Mononuclear cell (primary cell): ENCODE data around the gene TMEM169. TPM values are rescaled to one million over a fixed set of nuclear protein-coding genes. Genes with fewer than 3 reads are reported as not detected.
"Not testable (repeated sequence)": the region's sequence is repeated elsewhere in the genome, so short reads cannot be mapped to it uniquely, and the experiment has no call there.

Experiments used
- H3K27me3 ChIP-seq: 2 replicates; pipeline ENCODE4 v1.6.0; 2011; ENCODE audit warnings: low read length, control low read depth; ENCODE audit not compliant: insufficient read depth
- H3K4me1 ChIP-seq: 2 replicates; pipeline ENCODE4 v1.5.1; 2011; ENCODE audit warnings: mild to moderate bottlenecking, low read length, control low read depth; ENCODE audit not compliant: insufficient read depth
- H3K4me3 ChIP-seq: 2 replicates; pipeline ENCODE4 v1.5.1; 2011; ENCODE audit warnings: mild to moderate bottlenecking, low read length, moderate library complexity
- H3K9me3 ChIP-seq: 2 replicates; pipeline ENCODE4 v1.5.1; 2011; ENCODE audit warnings: low read depth, mild to moderate bottlenecking, control low read depth, low read length
- total RNA-seq: library from RNA; depleted of rRNA; stranded (reverse); fragments of >200 nt; gene quantifications from one replicate; pipeline ENCODE4 v1.2.3, GENCODE V29; 2012

The TMEM169 gene
- total RNA-seq, 1 donor = 0.42 TPM

DNA sequence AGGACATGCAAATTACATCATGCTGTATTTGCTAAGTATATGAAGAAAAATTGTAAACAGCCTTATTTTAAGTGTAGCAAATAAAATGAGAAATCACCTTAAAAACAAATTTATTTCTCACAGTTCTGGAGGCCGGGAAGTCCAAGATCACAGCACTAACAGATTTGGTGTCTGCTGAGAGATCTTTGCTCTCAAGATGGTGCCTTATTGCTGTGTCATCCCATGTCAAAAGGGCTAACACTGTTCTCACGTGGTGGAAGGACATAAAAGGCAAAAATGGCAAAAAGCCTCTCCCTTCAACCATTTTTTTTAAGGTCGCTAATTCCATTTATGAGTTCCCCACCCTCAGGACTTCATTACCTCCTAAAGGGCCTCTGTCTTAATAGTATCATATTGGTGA, 39.5 kb downstream of the TMEM169 start:
- peaks cover 12% of the 10 kb centered on the region for H3K4me1 ChIP-seq
- H3K4me3 ChIP-seq = no peak overlapping the region
- no peaks in the 10 kb centered on the region for H3K27me3 ChIP-seq
- no peaks in the 10 kb centered on the region for H3K9me3 ChIP-seq

DNA sequence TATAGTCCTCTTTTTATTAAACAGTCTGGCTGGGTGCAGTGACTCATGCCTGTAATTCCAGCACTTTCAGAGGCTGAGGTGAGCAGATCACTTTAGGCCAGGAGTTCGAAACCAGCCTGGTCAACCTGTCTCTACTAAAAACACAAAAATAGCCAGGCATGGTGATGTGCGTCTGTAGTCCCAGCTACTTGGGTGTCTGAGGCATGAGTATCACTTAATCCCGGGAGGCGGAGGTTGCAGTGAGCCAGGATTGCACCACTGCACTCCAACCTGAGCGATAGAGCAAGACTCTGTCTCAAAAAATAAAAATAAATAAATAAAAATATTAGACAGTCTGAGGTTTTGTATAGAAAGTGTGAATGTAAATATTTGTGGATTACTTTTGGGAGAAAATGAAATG, 45.2 kb downstream of the TMEM169 start:
- peaks cover 4% of the 10 kb centered on the region for H3K4me1 ChIP-seq
- no peak overlapping the region for H3K4me3 ChIP-seq
- H3K27me3 ChIP-seq = no peaks in the 10 kb centered on the region
- H3K9me3 ChIP-seq = no peaks in the 10 kb centered on the region

DNA sequence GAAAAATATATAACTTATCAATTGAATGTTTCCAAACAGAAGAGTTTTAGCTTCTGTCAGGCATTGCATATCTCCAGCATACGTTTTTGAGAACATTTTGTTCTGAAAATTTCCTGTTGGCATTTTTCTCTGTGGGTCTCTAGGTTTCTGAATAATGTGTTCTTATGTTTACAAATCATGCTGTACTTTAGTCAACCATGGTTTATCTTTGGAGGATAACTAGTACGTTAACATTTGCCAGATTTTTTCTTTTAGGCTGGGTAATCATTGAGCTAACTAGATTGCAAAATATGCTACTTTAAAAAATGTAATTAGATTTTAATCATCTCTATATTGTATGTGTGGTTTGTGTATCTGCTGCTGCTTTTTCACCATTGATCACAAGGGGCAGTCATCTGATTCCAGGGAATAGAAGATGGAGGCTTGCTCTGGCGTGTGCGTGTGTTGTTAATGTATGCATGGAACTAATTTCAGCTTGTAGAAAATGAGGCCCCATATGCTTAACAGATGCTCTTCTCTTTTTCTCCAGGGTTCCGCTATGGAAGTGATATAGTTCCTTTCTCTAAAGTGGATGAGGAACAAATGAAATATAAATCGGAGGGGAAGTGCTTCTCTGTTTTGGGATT, 48.7 kb downstream of the TMEM169 start:
- Histone ChIP-seq H3K27me3 (no peaks in the 10 kb centered on the region), H3K4me1 (peaks cover 4% of the 10 kb centered on the region), H3K4me3 (no peak overlapping the region), H3K9me3 (no peaks in the 10 kb centered on the region)

DNA sequence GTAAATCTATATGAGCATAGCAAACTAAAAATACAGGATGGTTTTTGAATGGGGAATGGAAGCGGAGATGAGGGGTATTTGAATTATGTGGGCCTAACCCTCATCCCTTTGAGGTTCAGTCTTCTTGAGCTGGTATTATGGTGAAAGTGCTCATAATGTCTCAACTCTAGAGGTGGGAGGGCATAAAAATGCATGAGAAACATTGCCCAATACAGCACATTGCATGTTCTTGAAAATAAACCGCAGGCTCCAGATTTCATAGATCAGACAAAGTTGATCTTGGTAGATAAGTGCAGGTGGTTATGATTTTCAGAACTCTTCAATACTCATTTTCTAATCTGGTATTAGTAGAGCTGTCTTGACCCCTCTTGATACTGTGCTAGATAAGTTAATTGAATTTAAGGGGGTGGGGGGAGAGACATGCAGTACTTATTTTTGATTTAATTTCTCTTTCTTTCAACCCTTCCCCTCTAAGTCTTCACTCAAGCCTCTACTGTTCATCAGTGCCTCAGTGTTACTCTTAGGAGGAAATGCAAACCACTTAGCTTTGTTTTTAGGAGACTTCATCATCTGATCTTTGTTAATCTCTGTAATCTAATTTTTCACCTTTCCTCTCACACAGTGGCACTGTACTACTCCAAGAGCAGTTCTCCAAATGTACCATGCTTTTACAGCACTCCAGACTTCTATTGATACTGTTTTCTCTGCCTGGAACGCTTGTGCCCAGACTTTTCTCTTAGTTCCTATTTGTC, 49.6 kb downstream of the TMEM169 start:
- H3K4me1 ChIP-seq = peaks cover 4% of the 10 kb centered on the region
- H3K9me3 ChIP-seq = no peaks in the 10 kb centered on the region
- H3K4me3 ChIP-seq = no peak overlapping the region
- no peaks in the 10 kb centered on the region for H3K27me3 ChIP-seq

DNA sequence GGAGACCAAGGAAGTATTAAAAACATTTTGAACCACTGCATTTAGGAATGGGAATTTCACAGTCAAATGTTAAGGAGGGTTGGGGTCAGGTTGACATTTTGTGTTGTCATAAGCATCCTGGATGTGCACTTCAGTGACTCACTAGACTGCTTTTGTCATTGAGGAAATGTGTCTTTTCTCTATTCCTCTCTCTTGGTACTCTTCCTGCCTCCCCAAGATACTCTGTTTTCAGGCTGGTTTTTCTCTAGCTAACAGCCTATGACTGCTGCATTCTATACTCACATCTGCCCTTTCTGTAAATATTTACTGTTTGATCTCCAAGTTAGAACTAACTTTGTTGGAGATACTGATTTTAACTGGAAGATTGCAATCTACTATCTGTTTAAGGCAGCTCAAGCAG, 50.9 kb downstream of the TMEM169 start:
- H3K9me3 ChIP-seq = no peaks in the 10 kb centered on the region
- H3K27me3 ChIP-seq = no peaks in the 10 kb centered on the region
- no peak overlapping the region for H3K4me3 ChIP-seq
- H3K4me1 ChIP-seq = peaks cover 4% of the 10 kb centered on the region

DNA sequence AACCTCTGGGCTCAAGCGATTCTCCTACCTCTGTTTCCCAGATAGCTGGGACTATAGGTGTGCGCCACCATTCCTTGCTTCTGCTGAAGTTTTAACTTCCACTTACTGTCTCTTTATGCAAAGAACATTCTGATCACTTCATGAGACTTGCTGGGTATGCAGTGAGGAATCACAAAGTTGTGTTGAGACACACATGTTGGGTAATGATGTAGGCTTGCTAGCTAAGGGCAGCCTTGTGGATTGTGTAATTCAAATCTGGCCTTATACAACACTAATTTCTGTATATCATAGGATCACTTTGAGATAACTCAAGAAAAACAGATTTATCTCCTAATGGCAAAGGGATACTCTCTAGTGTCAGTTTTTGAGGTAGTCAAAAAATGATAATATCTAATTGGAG, 51.7 kb downstream of the TMEM169 start:
- Histone ChIP-seq H3K4me1 (peaks cover 4% of the 10 kb centered on the region), H3K4me3 (no peak overlapping the region), H3K27me3 (no peaks in the 10 kb centered on the region), H3K9me3 (no peaks in the 10 kb centered on the region)

DNA sequence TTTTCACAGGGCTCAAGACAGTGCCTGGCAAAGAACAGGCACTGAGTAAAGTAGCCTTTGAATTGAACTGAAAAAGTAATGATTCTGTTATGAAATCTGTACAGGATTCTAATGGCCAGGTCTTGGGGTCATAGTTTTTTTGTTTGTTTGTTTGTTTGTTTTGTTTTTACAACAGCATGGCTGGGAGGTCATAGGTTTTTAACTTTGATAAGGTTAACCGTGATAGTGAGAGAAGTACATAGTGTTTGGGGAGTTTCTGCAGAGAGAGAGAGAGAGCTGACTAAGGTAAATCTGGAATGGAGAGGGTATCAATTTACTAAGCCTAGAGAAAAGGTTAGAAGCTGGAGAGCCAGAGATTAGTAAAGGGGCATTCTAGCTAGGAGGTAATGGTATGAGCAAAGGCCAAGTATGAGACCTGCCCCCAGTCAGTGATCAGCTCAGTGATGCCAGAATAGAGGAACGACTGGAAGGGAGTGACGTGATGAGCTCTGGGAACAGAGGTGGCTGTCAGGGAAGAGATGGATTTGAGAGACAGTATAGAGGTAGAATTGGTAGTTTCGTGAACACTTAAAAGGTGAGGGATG, 53.3 kb downstream of the TMEM169 start:
- peaks cover 4% of the 10 kb centered on the region for H3K4me1 ChIP-seq
- no peaks in the 10 kb centered on the region for H3K9me3 ChIP-seq
- H3K27me3 ChIP-seq = no peaks in the 10 kb centered on the region
- no peak overlapping the region for H3K4me3 ChIP-seq

DNA sequence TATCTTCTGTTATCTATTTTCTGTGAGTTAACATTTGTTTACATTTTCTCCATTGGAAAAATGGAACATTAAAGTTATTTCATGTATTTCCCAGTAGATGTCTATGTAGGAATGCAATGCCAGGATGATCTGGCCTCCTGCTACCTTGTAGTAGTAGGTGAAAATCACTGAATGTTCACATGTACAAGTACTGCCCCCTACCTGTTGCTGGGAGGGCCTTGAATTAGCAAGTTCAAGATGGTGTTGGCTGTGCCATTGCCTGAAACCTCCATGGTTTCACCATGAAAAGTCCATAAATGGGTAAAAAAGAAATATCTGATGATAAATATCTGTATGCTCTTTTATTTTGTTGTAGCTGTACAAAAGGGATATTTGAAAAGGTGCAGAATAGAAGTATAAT, 58.2 kb downstream of the TMEM169 start:
- Histone ChIP-seq H3K4me3 (no peak overlapping the region), H3K27me3 (no peaks in the 10 kb centered on the region), H3K9me3 (no peaks in the 10 kb centered on the region)

DNA sequence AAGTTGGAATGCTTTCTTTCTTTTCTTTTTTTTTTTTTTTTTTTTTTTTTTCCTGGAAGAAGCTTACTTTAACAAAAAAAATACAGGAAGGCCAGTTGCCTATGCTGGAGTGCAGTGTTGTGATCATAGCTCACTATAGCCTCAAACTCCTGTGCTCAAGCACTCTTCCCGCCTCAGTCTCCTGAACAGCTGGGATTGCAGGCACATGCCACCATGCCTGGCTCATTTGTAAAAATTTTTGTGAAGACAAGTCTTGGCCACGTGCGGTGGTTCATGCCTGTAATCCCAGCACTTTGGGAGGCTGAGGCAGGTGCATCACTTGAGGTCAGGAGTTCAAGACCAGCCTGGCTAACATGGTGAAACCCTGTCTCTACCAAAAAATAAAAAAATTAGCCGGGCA, 59.8 kb downstream of the TMEM169 start:
- not testable (repeated sequence) for H3K27me3 ChIP-seq, H3K9me3 ChIP-seq, H3K4me3 ChIP-seq, H3K4me1 ChIP-seq

More for the DNA sequence above, 58.2 kb downstream of the TMEM169 start:
- no peaks in the 10 kb centered on the region for H3K4me1 ChIP-seq

DNA sequence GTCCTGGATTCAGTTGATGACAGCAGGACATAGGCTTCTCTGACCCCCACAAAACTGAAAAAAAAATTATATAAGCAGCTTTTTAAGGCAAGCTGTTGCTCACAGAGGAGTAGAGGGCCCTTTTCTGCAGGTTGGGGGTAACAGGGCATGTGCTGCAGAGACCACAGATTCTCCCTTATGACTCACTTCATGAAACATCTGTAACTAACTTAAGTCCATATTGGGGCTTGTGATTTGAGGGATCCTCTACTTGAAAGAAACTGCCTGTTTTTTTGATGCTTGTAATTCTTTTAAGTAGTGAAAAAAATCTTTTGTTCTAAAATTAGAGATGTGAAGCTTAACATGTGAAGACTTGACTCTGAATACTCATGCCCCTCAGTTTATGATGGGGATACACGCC, 60.8 kb downstream of the TMEM169 start:
- Histone ChIP-seq H3K9me3 (no peaks in the 10 kb centered on the region), H3K27me3 (no peaks in the 10 kb centered on the region), H3K4me1 (no peaks in the 10 kb centered on the region), H3K4me3 (no peak overlapping the region)

DNA sequence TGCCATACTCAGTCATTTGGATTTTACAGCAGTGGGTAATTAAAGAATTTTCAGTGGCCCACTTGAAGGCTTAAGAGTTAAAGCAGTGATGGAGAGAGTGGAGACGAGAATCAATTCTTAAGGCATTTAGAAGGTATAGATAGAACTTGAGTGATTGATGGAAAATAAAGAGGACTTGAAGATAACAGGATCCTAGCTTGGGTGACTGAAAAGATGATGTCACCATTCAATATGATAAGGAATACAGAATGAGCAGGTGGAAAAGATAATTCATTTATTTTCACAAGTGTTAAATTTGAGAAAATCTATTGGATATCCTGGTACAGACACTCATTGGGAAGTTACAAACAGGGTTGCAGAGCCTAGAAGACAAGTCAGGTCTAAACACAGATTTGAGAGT, 62.7 kb downstream of the TMEM169 start:
- Histone ChIP-seq H3K9me3 (no peaks in the 10 kb centered on the region), H3K4me1 (no peaks in the 10 kb centered on the region), H3K27me3 (no peaks in the 10 kb centered on the region), H3K4me3 (no peak overlapping the region)

DNA sequence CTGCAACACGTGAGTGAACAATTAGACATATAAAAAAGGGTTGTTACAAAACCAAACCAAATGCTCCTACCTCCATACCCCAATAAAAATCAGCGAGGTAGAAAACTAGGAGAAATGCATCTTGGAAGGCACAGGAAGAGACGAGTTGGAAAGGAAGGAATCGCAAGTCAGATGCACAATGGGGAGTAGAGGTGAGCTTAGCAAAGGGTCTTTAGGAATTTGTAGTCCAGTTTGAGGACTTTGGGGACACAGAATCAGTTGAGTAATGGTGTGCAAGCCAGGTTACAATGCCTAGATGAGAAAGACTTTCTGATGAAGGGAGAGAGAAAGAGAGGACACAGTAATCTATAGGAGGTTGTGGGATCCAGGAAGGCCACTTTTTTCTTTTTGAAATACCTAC, 63.1 kb downstream of the TMEM169 start:
- no peaks in the 10 kb centered on the region for H3K27me3 ChIP-seq
- H3K4me3 ChIP-seq = no peak overlapping the region
- no peaks in the 10 kb centered on the region for H3K9me3 ChIP-seq
- no peaks in the 10 kb centered on the region for H3K4me1 ChIP-seq

DNA sequence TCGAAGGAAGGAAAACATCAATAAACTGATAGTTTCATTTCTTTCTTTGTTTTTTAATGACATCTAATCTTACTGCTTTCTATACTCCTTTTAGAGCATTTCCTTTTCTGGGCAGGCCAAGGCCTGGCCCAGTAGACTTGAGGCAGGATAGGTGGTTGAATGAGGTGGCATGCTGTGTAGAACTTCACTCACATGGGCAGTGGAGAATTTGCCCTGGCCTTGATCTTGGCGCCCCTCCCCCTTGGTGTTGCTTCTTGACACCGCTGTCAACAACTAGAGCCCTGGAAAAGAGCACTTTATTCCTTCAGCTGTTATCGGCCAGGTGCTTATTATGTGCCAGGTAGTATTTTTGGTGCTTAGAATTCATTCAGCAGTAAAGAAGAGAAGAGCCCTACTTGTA, 64.9 kb downstream of the TMEM169 start:
- Histone ChIP-seq H3K9me3 (no peaks in the 10 kb centered on the region), H3K27me3 (no peaks in the 10 kb centered on the region), H3K4me3 (no peak overlapping the region), H3K4me1 (no peaks in the 10 kb centered on the region)

DNA sequence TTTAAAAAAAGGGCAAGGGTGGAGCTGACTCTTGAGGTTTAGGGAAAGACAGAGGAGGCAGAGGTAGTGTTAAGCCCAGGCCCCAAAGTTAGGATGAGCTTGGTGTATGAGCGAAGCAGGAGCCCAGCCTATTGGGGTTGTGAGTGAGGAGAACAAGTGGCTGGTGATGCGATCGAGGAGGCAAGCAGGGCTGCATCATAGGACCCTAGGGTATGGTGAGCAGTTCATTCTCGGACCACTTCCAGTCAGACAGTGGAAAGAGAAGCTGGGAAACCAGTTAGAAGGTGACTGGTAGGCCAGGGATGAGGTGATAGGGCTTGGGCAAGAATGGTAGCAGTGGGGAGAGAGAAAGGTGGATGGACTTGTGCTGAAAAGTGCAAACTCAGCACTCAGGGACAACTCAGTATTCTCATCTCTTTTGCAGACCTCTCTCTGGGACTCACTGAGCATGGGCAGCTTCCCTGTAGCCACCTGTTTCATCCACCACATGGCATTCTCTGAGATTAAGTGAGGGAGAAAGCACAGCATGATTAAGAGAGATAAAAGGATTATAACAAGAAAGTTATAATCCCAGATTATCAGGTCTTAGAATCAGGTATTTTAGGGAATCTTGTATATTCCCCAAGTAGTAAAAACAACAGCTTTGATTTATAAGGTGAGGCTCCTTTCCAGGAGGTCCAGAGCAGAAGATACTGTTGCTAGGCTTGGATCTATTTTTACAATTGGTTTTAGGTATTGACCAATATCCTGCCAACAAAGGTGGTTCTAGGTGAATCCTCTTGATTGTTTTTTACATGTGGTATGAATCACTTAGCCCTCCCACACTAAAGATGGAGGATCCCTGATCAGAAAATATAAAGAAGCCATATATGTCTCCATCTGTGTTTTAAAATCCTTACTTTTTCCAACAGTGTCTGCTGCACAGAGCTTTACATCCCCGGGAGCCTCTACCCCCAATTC, 65.7 kb downstream of the TMEM169 start:
- Histone ChIP-seq H3K27me3 (no peaks in the 10 kb centered on the region), H3K4me3 (no peak overlapping the region), H3K4me1 (no peaks in the 10 kb centered on the region), H3K9me3 (no peaks in the 10 kb centered on the region)

DNA sequence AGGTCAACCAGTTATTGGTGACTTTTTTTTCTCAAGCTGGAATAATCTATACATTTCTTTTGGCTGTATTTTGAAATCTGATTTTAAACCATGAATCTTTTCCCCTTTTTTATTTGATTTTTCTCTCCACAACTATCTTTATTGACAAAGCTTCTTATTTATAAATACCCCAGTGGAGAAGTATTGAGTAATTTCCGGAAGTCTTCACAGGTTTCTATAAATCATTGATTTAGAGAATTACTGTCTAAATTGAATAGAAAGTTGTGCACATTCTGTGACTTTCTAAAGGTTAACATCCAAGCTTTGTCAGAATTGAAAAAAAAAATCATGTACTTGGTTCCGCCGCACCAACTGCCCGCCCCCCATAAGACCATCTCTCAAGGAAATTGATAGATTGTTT, 67.3 kb downstream of the TMEM169 start:
- Histone ChIP-seq H3K27me3 (no peaks in the 10 kb centered on the region), H3K4me1 (no peaks in the 10 kb centered on the region), H3K4me3 (no peak overlapping the region), H3K9me3 (no peaks in the 10 kb centered on the region)
